HL-60 (cell line): ENCODE measurements around the gene KCNA3.

ENCODE experiments used
- DNase-seq, 2 experiments: peaks; one replicate each; pipeline ENCODE4 v3.0.0-alpha.2; 2010 to 2020; ENCODE audit warnings: low read depth in 1 of 2, low spot score in 1 of 2
- H3K27ac ChIP-seq: fragments of 250-450 bp; sonication (Bioruptor Pico); replicated peaks from 2 replicates; pipeline ENCODE4 v1.5.1; 2020; ENCODE audit warnings: mild to moderate bottlenecking, moderate library complexity
- H3K27me3 ChIP-seq: fragments of 250-450 bp; sonication (Bioruptor Pico); 2 replicates; pipeline ENCODE4 v1.5.1; 2021; ENCODE audit warnings: mild to moderate bottlenecking, moderate library complexity; ENCODE audit not compliant: insufficient read depth, poor library complexity, severe bottlenecking
- H3K4me3 ChIP-seq: replicated peaks from 2 replicates; pipeline ENCODE4 v1.5.1; 2011; ENCODE audit warnings: mild to moderate bottlenecking, control low read depth, low read length; ENCODE audit not compliant: insufficient read depth
- CTCF ChIP-seq: IDR thresholded peaks from one replicate; pipeline ENCODE4 v1.5.1; 2011; ENCODE audit warnings: low read length, control low read depth, inconsistent platforms; ENCODE audit not compliant: insufficient read depth
- GABPA ChIP-seq: IDR thresholded peaks from 2 replicates; pipeline ENCODE4 v1.6.1; 2012; ENCODE audit warnings: low read depth
- POLR2AphosphoS5 ChIP-seq: IDR thresholded peaks from 2 replicates; pipeline ENCODE4 v1.6.1; 2012; ENCODE audit warnings: low read depth
- SPI1 ChIP-seq: IDR thresholded peaks from 2 replicates; pipeline ENCODE4 v1.6.1; 2012; ENCODE audit warnings: low read depth, mild to moderate bottlenecking, borderline replicate concordance
- TF ChIP-seq, protein P1 (sequence below): IDR thresholded peaks from 2 replicates; pipeline ENCODE4 v1.6.1; 2012; ENCODE audit warnings: low read depth; ENCODE audit not compliant: insufficient replicate concordance

Gene KCNA3

DNA sequence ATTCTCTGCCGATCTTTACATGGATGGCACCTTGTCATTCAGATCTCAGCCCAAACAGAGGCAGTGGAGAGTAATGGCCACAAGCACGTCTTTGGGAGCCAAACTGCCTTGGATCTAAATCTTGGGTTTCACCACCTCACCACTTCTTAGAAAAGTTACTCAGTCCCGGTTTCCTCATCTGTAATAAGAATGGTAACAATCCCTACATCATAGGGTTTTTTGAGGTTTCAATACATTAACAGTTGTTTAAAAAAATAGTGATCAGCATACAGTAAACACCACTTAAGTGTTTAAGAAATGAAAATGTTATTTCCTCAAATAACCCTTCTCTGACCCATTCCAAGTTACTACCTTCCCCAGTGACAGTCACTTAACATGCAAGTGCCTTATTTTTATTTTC, 38.5 kb upstream of the KCNA3 start:
- Histone ChIP-seq H3K27ac (no peak overlapping the region), H3K27me3 (peaks cover 5% of the 10 kb centered on the region), H3K4me3 (no peak overlapping the region)
- TF ChIP-seq, protein P1, sequence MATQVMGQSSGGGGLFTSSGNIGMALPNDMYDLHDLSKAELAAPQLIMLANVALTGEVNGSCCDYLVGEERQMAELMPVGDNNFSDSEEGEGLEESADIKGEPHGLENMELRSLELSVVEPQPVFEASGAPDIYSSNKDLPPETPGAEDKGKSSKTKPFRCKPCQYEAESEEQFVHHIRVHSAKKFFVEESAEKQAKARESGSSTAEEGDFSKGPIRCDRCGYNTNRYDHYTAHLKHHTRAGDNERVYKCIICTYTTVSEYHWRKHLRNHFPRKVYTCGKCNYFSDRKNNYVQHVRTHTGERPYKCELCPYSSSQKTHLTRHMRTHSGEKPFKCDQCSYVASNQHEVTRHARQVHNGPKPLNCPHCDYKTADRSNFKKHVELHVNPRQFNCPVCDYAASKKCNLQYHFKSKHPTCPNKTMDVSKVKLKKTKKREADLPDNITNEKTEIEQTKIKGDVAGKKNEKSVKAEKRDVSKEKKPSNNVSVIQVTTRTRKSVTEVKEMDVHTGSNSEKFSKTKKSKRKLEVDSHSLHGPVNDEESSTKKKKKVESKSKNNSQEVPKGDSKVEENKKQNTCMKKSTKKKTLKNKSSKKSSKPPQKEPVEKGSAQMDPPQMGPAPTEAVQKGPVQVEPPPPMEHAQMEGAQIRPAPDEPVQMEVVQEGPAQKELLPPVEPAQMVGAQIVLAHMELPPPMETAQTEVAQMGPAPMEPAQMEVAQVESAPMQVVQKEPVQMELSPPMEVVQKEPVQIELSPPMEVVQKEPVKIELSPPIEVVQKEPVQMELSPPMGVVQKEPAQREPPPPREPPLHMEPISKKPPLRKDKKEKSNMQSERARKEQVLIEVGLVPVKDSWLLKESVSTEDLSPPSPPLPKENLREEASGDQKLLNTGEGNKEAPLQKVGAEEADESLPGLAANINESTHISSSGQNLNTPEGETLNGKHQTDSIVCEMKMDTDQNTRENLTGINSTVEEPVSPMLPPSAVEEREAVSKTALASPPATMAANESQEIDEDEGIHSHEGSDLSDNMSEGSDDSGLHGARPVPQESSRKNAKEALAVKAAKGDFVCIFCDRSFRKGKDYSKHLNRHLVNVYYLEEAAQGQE, result no peak
- TF ChIP-seq CTCF (no peak), GABPA (no peak), SPI1 (no peak), POLR2AphosphoS5 (no peak)
- no peak for DNase-seq

DNA sequence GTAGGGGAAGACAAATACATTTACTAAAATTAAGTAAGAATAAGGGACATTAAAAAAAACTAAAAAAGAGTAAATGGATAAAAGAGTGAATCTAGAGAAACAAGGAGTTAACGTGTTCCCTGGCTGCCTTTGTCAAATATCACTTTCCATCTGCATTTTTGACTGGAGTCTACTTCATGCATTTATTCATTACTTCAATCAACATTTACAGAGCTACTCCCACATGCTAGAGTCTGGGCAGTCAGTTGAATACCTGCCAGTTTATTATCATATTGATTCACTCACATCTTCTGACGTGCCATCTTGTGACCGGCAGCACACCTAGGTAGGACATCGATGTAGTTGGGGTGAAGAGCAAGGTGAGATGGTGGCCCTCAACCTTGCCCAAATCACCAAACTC, 35.6 kb upstream of the KCNA3 start:
- no peak overlapping the region for H3K4me3 ChIP-seq
- H3K27ac ChIP-seq, result no peak overlapping the region
- H3K27me3 ChIP-seq, result no peaks in the 10 kb centered on the region
- DNase-seq, result no peak
- TF ChIP-seq CTCF, result no peak
- TF ChIP-seq, protein P1, result no peak

GRCh38 chr1:110708974-110709440, 34.3 kb upstream of the KCNA3 start:
- no peak for TF ChIP-seq CTCF
- TF ChIP-seq POLR2AphosphoS5, result no peak
- TF ChIP-seq, protein P1, result no peak
- TF ChIP-seq GABPA, result no peak
- no peak for TF ChIP-seq SPI1
- Histone ChIP-seq H3K27me3 (no peaks in the 10 kb centered on the region), H3K4me3 (no peak overlapping the region), H3K27ac (peak overlapping the region; percentile 39)
- DNase-seq, result peak; percentile 57 to 75
